ENCODE results near the gene LAMB4. TPM values are rescaled to one million over a fixed set of nuclear protein-coding genes. Genes with fewer than 3 reads are reported as not detected.

Gene LAMB4
- polyA plus RNA-seq, 1 experiment = 0.33 TPM

DNA sequence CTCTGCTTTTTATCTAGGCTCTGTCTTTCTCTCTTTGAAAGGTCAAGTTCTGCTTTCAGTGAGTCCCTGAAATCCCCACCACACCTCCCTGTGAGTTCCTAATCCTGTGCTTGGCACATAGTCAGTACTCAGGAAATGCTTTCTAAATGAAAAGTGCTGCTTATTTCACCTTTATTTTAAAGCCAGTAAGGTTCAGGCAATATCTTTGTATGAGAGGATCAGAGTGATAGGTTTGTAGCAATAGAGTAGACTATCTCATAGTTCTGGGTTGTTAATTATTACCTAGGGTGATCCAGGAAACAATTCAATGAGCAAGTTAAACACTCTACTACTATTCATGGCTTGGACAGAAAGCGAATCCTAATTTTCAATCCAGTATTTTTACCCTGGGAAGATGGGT is 119.8 kb downstream of the LAMB4 start:
- Histone ChIP-seq H3K9me3 (ENCODE audit: control insufficient read depth, insufficient read depth, low read length) (no peaks in the 10 kb centered on the region), H3K4me3 (ENCODE audit: low read depth, low read length) (no peak overlapping the region), H3K27me3 (ENCODE audit: control insufficient read depth, insufficient read depth, low read length) (no peaks in the 10 kb centered on the region), H3K27ac (ENCODE audit: low read depth, low read length) (no peak overlapping the region)
- ChIA-PET CTCF (interaction anchor here (1.2 kb wide), 1 partner anchor 135 kb away, joined by 3 read pairs; no protein-coding TSS in a partner anchor), POLR2A (interaction anchor here (0.7 kb wide), 1 partner anchor 69 kb away, joined by 9 read pairs; no protein-coding TSS in a partner anchor)
- no peak for DNase-seq (ENCODE audit: low read depth, low spot score)
- TF ChIP-seq, protein P1, sequence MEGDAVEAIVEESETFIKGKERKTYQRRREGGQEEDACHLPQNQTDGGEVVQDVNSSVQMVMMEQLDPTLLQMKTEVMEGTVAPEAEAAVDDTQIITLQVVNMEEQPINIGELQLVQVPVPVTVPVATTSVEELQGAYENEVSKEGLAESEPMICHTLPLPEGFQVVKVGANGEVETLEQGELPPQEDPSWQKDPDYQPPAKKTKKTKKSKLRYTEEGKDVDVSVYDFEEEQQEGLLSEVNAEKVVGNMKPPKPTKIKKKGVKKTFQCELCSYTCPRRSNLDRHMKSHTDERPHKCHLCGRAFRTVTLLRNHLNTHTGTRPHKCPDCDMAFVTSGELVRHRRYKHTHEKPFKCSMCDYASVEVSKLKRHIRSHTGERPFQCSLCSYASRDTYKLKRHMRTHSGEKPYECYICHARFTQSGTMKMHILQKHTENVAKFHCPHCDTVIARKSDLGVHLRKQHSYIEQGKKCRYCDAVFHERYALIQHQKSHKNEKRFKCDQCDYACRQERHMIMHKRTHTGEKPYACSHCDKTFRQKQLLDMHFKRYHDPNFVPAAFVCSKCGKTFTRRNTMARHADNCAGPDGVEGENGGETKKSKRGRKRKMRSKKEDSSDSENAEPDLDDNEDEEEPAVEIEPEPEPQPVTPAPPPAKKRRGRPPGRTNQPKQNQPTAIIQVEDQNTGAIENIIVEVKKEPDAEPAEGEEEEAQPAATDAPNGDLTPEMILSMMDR (IDR thresholded peaks at IDR 0.05; ENCODE audit: low read depth, low read length) = no peak

DNA sequence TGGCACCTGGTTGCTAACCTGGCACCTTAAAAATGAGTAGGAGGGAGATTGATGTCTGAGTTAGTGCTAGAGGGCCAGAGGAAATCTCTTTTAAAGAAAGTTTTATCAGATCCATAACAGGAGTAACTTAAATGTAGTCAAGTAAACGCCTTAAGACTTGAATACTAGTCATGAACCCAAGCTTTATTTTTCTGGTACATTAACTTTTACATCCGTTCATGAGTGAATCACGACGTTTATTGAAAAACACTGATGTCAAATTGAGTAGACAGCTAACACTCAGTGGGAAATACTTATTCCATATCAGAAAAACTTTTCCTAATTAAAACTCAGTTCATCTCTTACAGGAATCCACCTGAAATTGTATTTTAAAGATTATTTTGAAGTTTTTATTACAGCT is 120.3 kb downstream of the LAMB4 start:
- POLR2A ChIA-PET = no interaction called here
- CTCF ChIA-PET = interaction anchor here (1.2 kb wide), 1 partner anchor 136 kb away, joined by 3 read pairs; no protein-coding TSS in a partner anchor

DNA sequence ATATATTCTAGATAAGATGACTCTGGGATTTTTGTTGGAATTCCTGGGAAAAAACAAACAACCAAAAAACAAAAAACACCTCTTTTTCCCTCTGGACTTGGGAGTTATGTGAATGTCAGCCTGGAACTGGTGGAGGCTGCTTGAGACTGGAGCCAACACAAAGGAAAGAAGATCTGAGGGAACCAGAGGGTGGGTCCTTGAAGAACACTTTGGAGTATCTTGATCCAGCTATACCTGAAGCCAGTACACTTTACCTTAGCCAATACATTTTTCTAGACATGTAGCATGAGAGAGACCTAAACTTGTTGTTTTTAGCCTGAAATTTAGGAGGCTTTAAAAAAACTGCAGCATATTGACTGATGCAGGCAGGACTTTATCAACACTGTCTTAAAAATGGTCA is 121.3 kb downstream of the LAMB4 start:
- TF ChIP-seq, protein P1 (IDR thresholded peaks at IDR 0.05; ENCODE audit: low read depth, low read length) = no peak
- DNase-seq (ENCODE audit: low read depth, low spot score) = no peak
- Histone ChIP-seq H3K9me3 (ENCODE audit: control insufficient read depth, insufficient read depth, low read length) (no peaks in the 10 kb centered on the region), H3K27ac (ENCODE audit: low read depth, low read length) (no peak overlapping the region), H3K27me3 (ENCODE audit: control insufficient read depth, insufficient read depth, low read length) (no peaks in the 10 kb centered on the region), H3K4me3 (ENCODE audit: low read depth, low read length) (no peak overlapping the region)
- ChIA-PET POLR2A (interaction anchor here (0.6 kb wide), 1 partner anchor 9 kb away, joined by 4 read pairs; no protein-coding TSS in a partner anchor), CTCF (no interaction called here)

More for the DNA sequence above, 120.3 kb downstream of the LAMB4 start:
- Histone ChIP-seq H3K27ac (ENCODE audit: low read depth, low read length) (no peak overlapping the region), H3K27me3 (ENCODE audit: control insufficient read depth, insufficient read depth, low read length) (no peaks in the 10 kb centered on the region), H3K9me3 (ENCODE audit: control insufficient read depth, insufficient read depth, low read length) (no peaks in the 10 kb centered on the region), H3K4me3 (ENCODE audit: low read depth, low read length) (no peak overlapping the region)
- TF ChIP-seq, protein P1 (IDR thresholded peaks at IDR 0.05; ENCODE audit: low read depth, low read length) = no peak
- no peak for DNase-seq (ENCODE audit: low read depth, low spot score)

GRCh38 chr7:108008240-108008639 is 121.9 kb downstream of the LAMB4 start:
- Histone ChIP-seq H3K9me3 (ENCODE audit: control insufficient read depth, insufficient read depth, low read length) (no peaks in the 10 kb centered on the region), H3K4me3 (ENCODE audit: low read depth, low read length) (no peak overlapping the region), H3K27ac (ENCODE audit: low read depth, low read length) (no peak overlapping the region), H3K27me3 (ENCODE audit: control insufficient read depth, insufficient read depth, low read length) (no peaks in the 10 kb centered on the region)
- DNase-seq (ENCODE audit: low read depth, low spot score) = no peak
- POLR2A ChIA-PET = no interaction called here
- TF ChIP-seq, protein P1 (IDR thresholded peaks at IDR 0.05; ENCODE audit: low read depth, low read length) = no peak
- CTCF ChIA-PET = no interaction called here

- TF ChIP-seq, protein P1 (IDR thresholded peaks at IDR 0.05; ENCODE audit: low read depth, low read length) = no peak
- Histone ChIP-seq H3K4me3 (ENCODE audit: low read depth, low read length) (no peak overlapping the region), H3K27ac (ENCODE audit: low read depth, low read length) (no peak overlapping the region), H3K9me3 (ENCODE audit: control insufficient read depth, insufficient read depth, low read length) (no peaks in the 10 kb centered on the region), H3K27me3 (ENCODE audit: control insufficient read depth, insufficient read depth, low read length) (no peaks in the 10 kb centered on the region)
- DNase-seq (ENCODE audit: low read depth, low spot score) = no peak
- ChIA-PET POLR2A (no interaction called here), CTCF (no interaction called here)
Observed at GRCh38 chr7:108007762-108008161, 122.4 kb downstream of the LAMB4 start.
